CD8-positive, alpha-beta memory T cell (primary cell): Measurements from ENCODE around the gene ATP8A2. TPM values are rescaled to one million over a fixed set of nuclear protein-coding genes. Genes with fewer than 3 reads are reported as not detected.

ENCODE experiments used
- CTCF ChIA-PET: fragments of 350-600 bp; sonication (Branson Sonifier 250); formaldehyde crosslinking; loops from one replicate; lab custom pipeline; 2021; ENCODE audit warnings: antibody characterized with exemption; lab: Charles Lee
- POLR2A ChIA-PET: fragments of 350-600 bp; sonication (Branson Sonifier 250); formaldehyde crosslinking; loops from one replicate; lab custom pipeline; 2021; ENCODE audit warnings: antibody characterized with exemption; lab: Charles Lee
- DNase-seq, 5 donors: peaks; one replicate each; pipeline versions ENCODE4 v3.0.0 to v3.0.0-alpha.2; 2020 to 2022; ENCODE audit warnings: mixed read lengths in 1 of 5
- H3K27ac ChIP-seq: one replicate; pipeline ENCODE4 v1.7.0; 2013; ENCODE audit warnings: low read depth, mild to moderate bottlenecking, low read length, moderate library complexity
- H3K27me3 ChIP-seq: 2 replicates; pipeline ENCODE4 v1.7.0; 2013; ENCODE audit warnings: low read length, mild to moderate bottlenecking; ENCODE audit not compliant: insufficient read depth, poor library complexity, severe bottlenecking
- H3K36me3 ChIP-seq: 2 replicates; pipeline ENCODE4 v1.7.0; 2013; ENCODE audit warnings: mild to moderate bottlenecking, low read length, moderate library complexity; ENCODE audit not compliant: insufficient read depth
- H3K4me1 ChIP-seq: 2 replicates; pipeline ENCODE4 v1.7.0; 2013; ENCODE audit warnings: mild to moderate bottlenecking, low read length, moderate library complexity; ENCODE audit not compliant: insufficient read depth
- H3K4me3 ChIP-seq: 2 replicates; pipeline ENCODE4 v1.7.0; 2013; ENCODE audit warnings: mild to moderate bottlenecking, low read length
- H3K9me3 ChIP-seq: 2 replicates; pipeline ENCODE4 v1.7.0; 2013; ENCODE audit warnings: mild to moderate bottlenecking, low read length
- H3K27ac Mint-ChIP-seq, 8 donors: one replicate each; pipeline ENCODE4 v1.8.0; 2020 to 2021; ENCODE audit warnings: mixed read lengths in 8 of 8, mild to moderate bottlenecking in 6 of 8, inconsistent platforms in 3 of 8, moderate library complexity in 3 of 8
- H3K27me3 Mint-ChIP-seq, 2 donors: one replicate each; pipeline ENCODE4 v1.8.0; 2020 to 2021; ENCODE audit warnings: mixed read lengths in 2 of 2, mild to moderate bottlenecking in 1 of 2, moderate library complexity in 1 of 2
- H3K36me3 Mint-ChIP-seq, 3 donors: one replicate each; pipeline ENCODE4 v1.8.0; 2020 to 2021; ENCODE audit warnings: mixed read lengths in 3 of 3, inconsistent platforms in 1 of 3, mild to moderate bottlenecking in 1 of 3
- H3K4me1 Mint-ChIP-seq, 3 donors: one replicate each; pipeline ENCODE4 v1.8.0; 2020 to 2021; ENCODE audit warnings: mixed read lengths in 3 of 3, inconsistent platforms in 1 of 3, mild to moderate bottlenecking in 1 of 3
- H3K4me3 Mint-ChIP-seq, 7 donors: one replicate each; pipeline ENCODE4 v1.8.0; 2020 to 2021; ENCODE audit warnings: mixed read lengths in 7 of 7, mild to moderate bottlenecking in 6 of 7, moderate library complexity in 4 of 7, inconsistent platforms in 2 of 7
- H3K9me3 Mint-ChIP-seq, 5 donors: one replicate each; pipeline ENCODE4 v1.8.0; 2020 to 2022; ENCODE audit warnings: mixed read lengths in 5 of 5, mild to moderate bottlenecking in 3 of 5, moderate library complexity in 2 of 5, inconsistent platforms in 1 of 5
- polyA plus RNA-seq: library from polyadenylated mRNA; unstranded; fragments of 300-500 nt; fragmentation: Illumina TruSeq; gene quantifications from one replicate; pipeline ENCODE4 v1.2.3, GENCODE V29; 2021
- total RNA-seq, 2 experiments: library from RNA; stranded (reverse); gene quantifications; one replicate each; pipeline ENCODE4 v1.2.3, GENCODE V29; 2021

The ATP8A2 gene
- total and polyA plus RNA-seq, 3 experiments from 2014 or later: 0.26 to 0.63 (median 0.58) TPM

GRCh38 chr13:26046639-26047038, 674.9 kb downstream of the ATP8A2 start:
- H3K9me3 Mint-ChIP-seq: no peaks in the 10 kb centered on the region
- no peaks in the 10 kb centered on the region for H3K9me3 ChIP-seq
- H3K36me3 ChIP-seq: no peaks in the 10 kb centered on the region
- H3K4me3 ChIP-seq: no peak overlapping the region
- CTCF ChIA-PET: no interaction called here
- H3K27ac Mint-ChIP-seq: no peak overlapping the region
- peaks cover 15% of the 10 kb centered on the region for H3K4me1 ChIP-seq
- no peak for DNase-seq
- H3K4me1 Mint-ChIP-seq: peaks cover 7 to 22% (median 14%) of the 10 kb centered on the region in 3 donors
- H3K4me3 Mint-ChIP-seq: no peak overlapping the region
- H3K27me3 Mint-ChIP-seq: peaks cover 16 to 27% of the 10 kb centered on the region in 2 donors
- POLR2A ChIA-PET: no interaction called here
- H3K27ac ChIP-seq: no peak overlapping the region
- H3K36me3 Mint-ChIP-seq: no peaks in the 10 kb centered on the region
- peaks cover 16% of the 10 kb centered on the region for H3K27me3 ChIP-seq

- CTCF ChIA-PET: no interaction called here
- no peak overlapping the region for H3K4me3 Mint-ChIP-seq
These were observed 675.3 kb downstream of the ATP8A2 start for GRCh38 chr13:26047040-26047439.

GRCh38 chr13:26048741-26049140, 677.0 kb downstream of the ATP8A2 start:
- peaks cover 15 to 31% (median 19%) of the 10 kb centered on the region in 3 donors for H3K4me1 Mint-ChIP-seq
- Histone ChIP-seq H3K27ac (no peak overlapping the region), H3K4me1 (peaks cover 15% of the 10 kb centered on the region), H3K4me3 (no peak overlapping the region), H3K27me3 (peaks cover 16% of the 10 kb centered on the region), H3K36me3 (no peaks in the 10 kb centered on the region), H3K9me3 (no peaks in the 10 kb centered on the region)
- H3K36me3 Mint-ChIP-seq: no peaks in the 10 kb centered on the region
- peaks cover 23 to 46% of the 10 kb centered on the region in 2 donors for H3K27me3 Mint-ChIP-seq
- ChIA-PET POLR2A (no interaction called here), CTCF (no interaction called here)
- no peaks in the 10 kb centered on the region for H3K9me3 Mint-ChIP-seq
- no peak overlapping the region for H3K4me3 Mint-ChIP-seq
- no peak overlapping the region for H3K27ac Mint-ChIP-seq
- no peak for DNase-seq

More at GRCh38 chr13:26047040-26047439, 675.3 kb downstream of the ATP8A2 start:
- H3K27me3 ChIP-seq: peaks cover 16% of the 10 kb centered on the region
- H3K36me3 ChIP-seq: no peaks in the 10 kb centered on the region
- no peak overlapping the region for H3K4me3 ChIP-seq
- POLR2A ChIA-PET: no interaction called here
- Mint-ChIP-seq H3K36me3 (no peaks in the 10 kb centered on the region), H3K9me3 (no peaks in the 10 kb centered on the region), H3K27ac (no peak overlapping the region), H3K27me3 (peaks cover 17 to 29% of the 10 kb centered on the region in 2 donors), H3K4me1 (peaks cover 8 to 23% (median 15%) of the 10 kb centered on the region in 3 donors)
- peaks cover 15% of the 10 kb centered on the region for H3K4me1 ChIP-seq
- H3K9me3 ChIP-seq: no peaks in the 10 kb centered on the region
- no peak overlapping the region for H3K27ac ChIP-seq
- DNase-seq: no peak

- no peak overlapping the region for H3K27ac ChIP-seq
- H3K9me3 Mint-ChIP-seq: no peaks in the 10 kb centered on the region
- H3K9me3 ChIP-seq: no peaks in the 10 kb centered on the region
- H3K4me3 ChIP-seq: no peak overlapping the region
- ChIA-PET CTCF (interaction anchor here (0.7 kb wide), 1 partner anchor 221 kb away, joined by 3 read pairs; no protein-coding TSS in a partner anchor), POLR2A (no interaction called here)
- H3K27me3 ChIP-seq: peaks cover 16% of the 10 kb centered on the region
- H3K36me3 Mint-ChIP-seq: no peaks in the 10 kb centered on the region
- peaks cover 11 to 19% (median 15%) of the 10 kb centered on the region in 3 donors for H3K4me1 Mint-ChIP-seq
- peak in 1 of 5 donors; percentile 29 for DNase-seq
- H3K36me3 ChIP-seq: no peaks in the 10 kb centered on the region
- peaks cover 8% of the 10 kb centered on the region for H3K4me1 ChIP-seq
- H3K27ac Mint-ChIP-seq: no peak overlapping the region
- H3K4me3 Mint-ChIP-seq: peak overlapping the region in 5 of 7 donors; percentile 20 to 62 (median 47)
- H3K27me3 Mint-ChIP-seq: peaks cover 23 to 49% of the 10 kb centered on the region in 2 donors
These were observed 678.9 kb downstream of the ATP8A2 start for GRCh38 chr13:26050568-26051230.

- peaks cover 16% of the 10 kb centered on the region for H3K27me3 ChIP-seq
- H3K4me3 ChIP-seq: no peak overlapping the region
- DNase-seq: peak in 1 of 5 donors; percentile 25
These were observed 679.5 kb downstream of the ATP8A2 start for GRCh38 chr13:26051231-26051656.

GRCh38 chr13:26051657-26052311, 680.0 kb downstream of the ATP8A2 start, which contains the start of gene SHISA2:
Gene SHISA2 (minus strand): TSS chr13:26052016. CDS start chr13:26050975, 1,041 bp downstream.
- no peak within 1 kb of the TSS for H3K27ac ChIP-seq
- peak within 1 kb of the TSS in 1 of 8 donors; percentile 50 for H3K27ac Mint-ChIP-seq
- peaks cover 8% of the 10 kb centered on the region for H3K4me1 ChIP-seq
- peak within 1 kb of the TSS; percentile 61 to 84 (median 70) for H3K4me3 Mint-ChIP-seq
- peaks cover 16% of the 10 kb centered on the region for H3K27me3 ChIP-seq
- H3K27me3 Mint-ChIP-seq: peaks cover 23 to 50% of the 10 kb centered on the region in 2 donors
- no peaks in the 10 kb centered on the region for H3K9me3 Mint-ChIP-seq
- no peaks in the 10 kb centered on the region for H3K36me3 Mint-ChIP-seq
- peak in 2 of 5 donors; percentile 8 to 29 for DNase-seq
- H3K4me3 ChIP-seq: no peak within 1 kb of the TSS
- H3K36me3 ChIP-seq: no peaks in the 10 kb centered on the region
- ChIA-PET POLR2A (no interaction called here), CTCF (no interaction called here)
- H3K4me1 Mint-ChIP-seq: peaks cover 11 to 19% (median 15%) of the 10 kb centered on the region in 3 donors
- no peaks in the 10 kb centered on the region for H3K9me3 ChIP-seq

More at GRCh38 chr13:26051231-26051656, 679.5 kb downstream of the ATP8A2 start:
- Mint-ChIP-seq H3K27ac (no peak overlapping the region), H3K4me3 (peak overlapping the region in 6 of 7 donors; percentile 20 to 62 (median 44)), H3K4me1 (peaks cover 11 to 19% (median 15%) of the 10 kb centered on the region in 3 donors), H3K27me3 (peaks cover 23 to 49% of the 10 kb centered on the region in 2 donors), H3K9me3 (no peaks in the 10 kb centered on the region), H3K36me3 (no peaks in the 10 kb centered on the region)
- Histone ChIP-seq H3K4me1 (peaks cover 8% of the 10 kb centered on the region), H3K9me3 (no peaks in the 10 kb centered on the region), H3K36me3 (no peaks in the 10 kb centered on the region), H3K27ac (no peak overlapping the region)
- ChIA-PET CTCF (interaction anchor here (0.7 kb wide), 1 partner anchor 222 kb away, joined by 3 read pairs; no protein-coding TSS in a partner anchor), POLR2A (no interaction called here)

GRCh38 chr13:26052337-26052736, 680.6 kb downstream of the ATP8A2 start:
- DNase-seq: no peak
- Histone ChIP-seq H3K36me3 (no peaks in the 10 kb centered on the region), H3K27ac (no peak overlapping the region), H3K9me3 (no peaks in the 10 kb centered on the region), H3K4me1 (peaks cover 8% of the 10 kb centered on the region), H3K4me3 (no peak overlapping the region), H3K27me3 (peaks cover 16% of the 10 kb centered on the region)
- peak overlapping the region; percentile 61 to 84 (median 70) for H3K4me3 Mint-ChIP-seq
- H3K36me3 Mint-ChIP-seq: no peaks in the 10 kb centered on the region
- peaks cover 11 to 19% (median 15%) of the 10 kb centered on the region in 3 donors for H3K4me1 Mint-ChIP-seq
- peak overlapping the region in 1 of 8 donors; percentile 50 for H3K27ac Mint-ChIP-seq
- ChIA-PET CTCF (no interaction called here), POLR2A (no interaction called here)
- no peaks in the 10 kb centered on the region for H3K9me3 Mint-ChIP-seq
- H3K27me3 Mint-ChIP-seq: peaks cover 23 to 50% of the 10 kb centered on the region in 2 donors
